GM12878 (cell line): Measurements from ENCODE around the gene HPS3. TPM values are rescaled to one million over a fixed set of nuclear protein-coding genes. Genes with fewer than 3 reads are reported as not detected.

ENCODE experiments used
- ATAC-seq: fragments of 200-7000 bp; cut with Tn5 transposase; 3 replicates; pipeline ENCODE4 v1.9.1; 2020; ENCODE audit warnings: mild to moderate bottlenecking, moderate library complexity
- BruUV-seq: library from RNA; stranded (reverse); fragments of 400-500 nt; replicated peaks from 2 replicates; lab custom pipeline; 2021; lab: Mats Ljungman, UMichigan
- CTCF ChIA-PET: fragments of 300-600 bp; sonication (Branson Sonifier 250); formaldehyde crosslinking; extraction: SDS; loops from one replicate; lab custom pipeline; 2021; ENCODE audit warnings: inconsistent platforms; lab: Yijun Ruan, JAX
- POLR2A ChIA-PET: fragments of 350-600 bp; formaldehyde crosslinking; extraction: SDS; loops from one replicate; lab custom pipeline; 2021; ENCODE audit warnings: inconsistent platforms; lab: Charles Lee
- RAD21 ChIA-PET: fragments of 300-600 bp; sonication (Branson Sonifier 250); formaldehyde crosslinking; loops from one replicate; lab custom pipeline; 2023; ENCODE audit warnings: antibody characterized with exemption; ENCODE audit not compliant: unreplicated experiment; lab: Charles Lee
- SMC1A ChIA-PET: fragments of 300-600 bp; sonication (Branson Sonifier 250); formaldehyde crosslinking; loops from one replicate; lab custom pipeline; 2023; ENCODE audit not compliant: unreplicated experiment, uncharacterized antibody; lab: Charles Lee
- DNase-seq: peaks from one replicate; pipeline ENCODE4 v3.0.0-alpha.2; 2011; ENCODE audit warnings: low read depth, low spot score
- FAIRE-seq: peaks from 3 replicates; lab custom pipeline; 2011; peaks lifted over from hg19 to GRCh38; lab: Jason Lieb, UNC
- H2AFZ ChIP-seq: 2 replicates; pipeline ENCODE4 v1.6.0; 2011; ENCODE audit warnings: low read depth, low read length, control low read depth; ENCODE audit not compliant: control insufficient read depth
- H3K27ac ChIP-seq: 2 replicates; pipeline ENCODE4 v1.5.1; 2011; ENCODE audit warnings: control low read depth; ENCODE audit not compliant: control insufficient read depth, insufficient read depth
- H3K27me3 ChIP-seq, 2 experiments: replicated peaks in 1 of 2; 2 replicates each; pipeline versions ENCODE4 v1.6.0 to v1.6.1; 2011; ENCODE audit warnings: low read length in 1 of 2; ENCODE audit not compliant: control insufficient read depth in 2 of 2, insufficient read depth in 2 of 2
- H3K36me3 ChIP-seq, 2 experiments: 2 replicates each; pipeline ENCODE4 v1.5.1; 2011; ENCODE audit warnings: low read length in 1 of 2; ENCODE audit not compliant: control insufficient read depth in 2 of 2, insufficient read depth in 2 of 2
- H3K4me1 ChIP-seq: 2 replicates; pipeline ENCODE4 v1.6.1; 2011; ENCODE audit warnings: mild to moderate bottlenecking, low read length, moderate library complexity, mixed read lengths; ENCODE audit not compliant: control insufficient read depth, insufficient read depth
- H3K4me2 ChIP-seq: 2 replicates; pipeline ENCODE4 v1.6.0; 2011; ENCODE audit warnings: control low read depth; ENCODE audit not compliant: control insufficient read depth, insufficient read depth
- H3K4me3 ChIP-seq: fragments of 200-600 bp; sonication (generic); 2 replicates; pipeline ENCODE4 v1.5.1; 2016
- H3K79me2 ChIP-seq: 2 replicates; pipeline ENCODE4 v1.6.0; 2011; ENCODE audit warnings: low read length; ENCODE audit not compliant: control insufficient read depth, insufficient read depth
- H3K9ac ChIP-seq: 2 replicates; pipeline ENCODE4 v1.8.0; 2011; ENCODE audit warnings: low read length, control low read depth, mixed read lengths; ENCODE audit not compliant: control insufficient read depth, insufficient read depth
- H3K9me3 ChIP-seq: replicated peaks from 3 replicates; pipeline ENCODE4 v1.5.1; 2011; ENCODE audit warnings: mild to moderate bottlenecking, low read length; ENCODE audit not compliant: control insufficient read depth, insufficient read depth
- H4K20me1 ChIP-seq: 2 replicates; pipeline ENCODE4 v1.6.0; 2011; ENCODE audit not compliant: control insufficient read depth, insufficient read depth
- EED ChIP-seq: sonication (generic); IDR thresholded peaks from 2 replicates; pipeline ENCODE4 v1.6.1; 2016; ENCODE audit warnings: antibody characterized with exemption, low read depth
- HCFC1 ChIP-seq: fragments of 150-350 bp; IDR thresholded peaks from 2 replicates; pipeline ENCODE4 v1.6.1; 2014; ENCODE audit warnings: low read length
- HDGF ChIP-seq: fragments of 450-650 bp; IDR thresholded peaks from 2 replicates; pipeline ENCODE4 v1.6.1; 2016; ENCODE audit warnings: antibody characterized with exemption
- LARP7 ChIP-seq: fragments of 450-650 bp; IDR thresholded peaks from 2 replicates; pipeline ENCODE4 v1.6.1; 2017; ENCODE audit warnings: mild to moderate bottlenecking
- PAX5 ChIP-seq: IDR thresholded peaks from 2 replicates; pipeline ENCODE4 v1.6.1; 2011; ENCODE audit warnings: low read depth, low read length, borderline replicate concordance
- STAT1 ChIP-seq: fragments of 450-650 bp; conservative IDR thresholded peaks from 2 replicates; pipeline ENCODE4 v1.6.1; 2014; ENCODE audit warnings: antibody characterized with exemption, mild to moderate bottlenecking
- YBX1 ChIP-seq: fragments of 450-650 bp; IDR thresholded peaks from 2 replicates; pipeline ENCODE4 v1.6.1; 2016; ENCODE audit warnings: antibody characterized with exemption
- WGBS: methylation state at CpG from one replicate; pipeline ENCODE4 v1.1.6; 2016; ENCODE audit warnings: low lambda C conversion rate; ENCODE audit not compliant: insufficient replicate concordance, insufficient coverage; ENCODE audit errors: missing lambda C conversion rate; 5-methylcytosine and 5-hydroxymethylcytosine counted together
- in situ Hi-C: fragments of 300-500 bp; cut with MboI; formaldehyde crosslinking; loops from 9 replicates; pipeline ENCODE4 v1.14.3; 2018; ENCODE audit warnings: mixed read lengths
- intact Hi-C: fragments of 100-400 bp; cut with micrococcal nuclease; formaldehyde crosslinking; loops from one replicate; pipeline ENCODE4 v1.14.2; 2022; ENCODE audit not compliant: unreplicated experiment
- polyA plus RNA-seq, 11 experiments: library from polyadenylated mRNA; depleted of rRNA in 4 of 11; unstranded in 6 of 11; stranded (reverse) in 5 of 11; fragments of >200 nt; fragmentation: Nextera tagmentation in 4 of 11; fragmentation: Illumina TruSeq in 1 of 11; extraction: Ambion mirVana in 4 of 11; extraction: Trizol in 1 of 11; gene quantifications; 1 replicate in 1 of 11; 2 replicates in 10 of 11; pipeline versions ENCODE4 v1.2.1 to v1.2.3, GENCODE V29; 2011 to 2016; ENCODE audit warnings: inconsistent platforms in 2 of 11, missing spikeins in 2 of 11, low read depth in 1 of 11
- total RNA-seq, 4 experiments: library from RNA; depleted of rRNA in 3 of 4; stranded (reverse); fragments of >200 nt in 3 of 4; fragmentation: Illumina TruSeq in 1 of 4; extraction: Trizol in 1 of 4; gene quantifications; 2 replicates each; pipeline versions ENCODE4 v1.2.1 to v1.2.3, GENCODE V29; 2013 to 2021
- TF ChIP-seq, protein P1 (sequence below): IDR thresholded peaks from 2 replicates; pipeline ENCODE4 v1.6.1; 2012; ENCODE audit warnings: mild to moderate bottlenecking, low read depth, low read length
- TF ChIP-seq, protein P2 (sequence below): IDR thresholded peaks from 2 replicates; pipeline ENCODE4 v1.6.1; 2012; ENCODE audit warnings: improper control_type of control experiment, low read depth, low read length; ENCODE audit not compliant: insufficient replicate concordance

The HPS3 gene
- total and polyA plus RNA-seq, 10 of the 15 experiments (the other 5 are each of a cell fraction or from before 2014, with no cell fraction given), result 2.7 to 26.5 (median 14.8) TPM

DNA sequence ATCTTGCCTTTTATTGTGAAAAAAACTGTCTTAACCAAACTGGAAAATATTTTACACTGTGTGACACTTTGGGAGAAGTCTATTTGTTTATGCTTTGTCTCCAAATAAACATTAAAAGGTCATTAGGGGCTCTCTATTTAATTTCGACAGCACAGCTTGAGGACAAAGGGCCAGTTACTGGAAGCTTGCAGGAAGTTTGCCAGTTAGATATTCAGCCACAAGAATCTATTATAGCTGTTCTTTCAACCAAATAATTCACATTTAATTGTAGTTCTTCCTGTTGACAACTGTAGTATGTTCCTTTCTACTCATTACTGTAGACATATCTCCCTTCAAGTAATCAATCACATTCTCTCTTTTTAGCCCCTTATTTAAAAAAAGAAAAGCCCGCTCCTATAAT, 86.1 kb downstream of the HPS3 start (continued):
- TF ChIP-seq, protein P1, sequence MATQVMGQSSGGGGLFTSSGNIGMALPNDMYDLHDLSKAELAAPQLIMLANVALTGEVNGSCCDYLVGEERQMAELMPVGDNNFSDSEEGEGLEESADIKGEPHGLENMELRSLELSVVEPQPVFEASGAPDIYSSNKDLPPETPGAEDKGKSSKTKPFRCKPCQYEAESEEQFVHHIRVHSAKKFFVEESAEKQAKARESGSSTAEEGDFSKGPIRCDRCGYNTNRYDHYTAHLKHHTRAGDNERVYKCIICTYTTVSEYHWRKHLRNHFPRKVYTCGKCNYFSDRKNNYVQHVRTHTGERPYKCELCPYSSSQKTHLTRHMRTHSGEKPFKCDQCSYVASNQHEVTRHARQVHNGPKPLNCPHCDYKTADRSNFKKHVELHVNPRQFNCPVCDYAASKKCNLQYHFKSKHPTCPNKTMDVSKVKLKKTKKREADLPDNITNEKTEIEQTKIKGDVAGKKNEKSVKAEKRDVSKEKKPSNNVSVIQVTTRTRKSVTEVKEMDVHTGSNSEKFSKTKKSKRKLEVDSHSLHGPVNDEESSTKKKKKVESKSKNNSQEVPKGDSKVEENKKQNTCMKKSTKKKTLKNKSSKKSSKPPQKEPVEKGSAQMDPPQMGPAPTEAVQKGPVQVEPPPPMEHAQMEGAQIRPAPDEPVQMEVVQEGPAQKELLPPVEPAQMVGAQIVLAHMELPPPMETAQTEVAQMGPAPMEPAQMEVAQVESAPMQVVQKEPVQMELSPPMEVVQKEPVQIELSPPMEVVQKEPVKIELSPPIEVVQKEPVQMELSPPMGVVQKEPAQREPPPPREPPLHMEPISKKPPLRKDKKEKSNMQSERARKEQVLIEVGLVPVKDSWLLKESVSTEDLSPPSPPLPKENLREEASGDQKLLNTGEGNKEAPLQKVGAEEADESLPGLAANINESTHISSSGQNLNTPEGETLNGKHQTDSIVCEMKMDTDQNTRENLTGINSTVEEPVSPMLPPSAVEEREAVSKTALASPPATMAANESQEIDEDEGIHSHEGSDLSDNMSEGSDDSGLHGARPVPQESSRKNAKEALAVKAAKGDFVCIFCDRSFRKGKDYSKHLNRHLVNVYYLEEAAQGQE, result no peak
- no peak for TF ChIP-seq YBX1

DNA sequence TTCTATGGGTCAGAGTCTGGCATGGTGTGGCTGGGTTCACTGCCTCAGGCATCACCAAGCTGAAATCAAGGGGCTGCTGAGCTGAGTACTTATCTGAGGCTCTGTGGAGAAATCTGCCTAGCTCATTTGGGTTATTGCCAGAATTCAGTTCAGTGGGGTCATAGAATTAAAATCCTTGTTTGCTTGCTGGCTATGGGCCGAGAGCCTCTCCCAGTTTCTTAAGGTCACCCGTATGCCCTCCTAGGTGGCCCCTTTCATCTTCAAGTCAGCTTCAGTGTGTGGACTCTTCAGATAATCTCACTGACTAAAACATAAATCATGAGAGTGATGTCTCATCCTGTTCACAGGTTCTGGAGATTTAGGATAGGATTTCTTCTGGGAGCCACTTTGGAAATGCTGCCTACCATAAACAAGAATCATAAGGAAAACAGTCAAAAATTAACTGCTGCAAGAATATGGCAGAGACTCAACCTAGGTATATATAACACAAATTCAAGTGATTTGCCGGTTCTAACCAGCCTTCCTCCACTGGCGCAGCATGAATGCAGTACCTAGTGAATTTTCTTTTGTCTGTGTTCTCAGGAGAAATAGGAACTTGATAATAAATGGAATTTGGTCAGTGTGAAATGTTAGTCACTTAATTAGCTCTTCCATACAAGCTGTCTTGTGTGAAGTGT, 86.9 kb downstream of the HPS3 start:
- Histone ChIP-seq H3K9ac (no peak overlapping the region), H3K36me3 (no peaks in the 10 kb centered on the region), H3K27ac (no peak overlapping the region), H3K4me3 (no peak overlapping the region), H4K20me1 (no peaks in the 10 kb centered on the region), H3K4me2 (no peak overlapping the region), H3K9me3 (no peaks in the 10 kb centered on the region), H3K4me1 (no peaks in the 10 kb centered on the region), H3K79me2 (no peaks in the 10 kb centered on the region), H2AFZ (no peak overlapping the region), H3K27me3 (no peaks in the 10 kb centered on the region)
- SMC1A ChIA-PET, result interaction anchor here (1.5 kb wide), 1 partner anchor 11 kb away, joined by 3 read pairs; no protein-coding TSS in a partner anchor
- in situ Hi-C loops (no loop called here), intact Hi-C loops (no loop called here)
- 80% methylated on average over 4 of the region's 4 CpGs for WGBS
- no peak for ATAC-seq
- CTCF ChIA-PET, result interaction anchor here (0.7 to 1.5 kb wide), 4 partner anchors 12 to 132 kb away, joined by 3 to 5 read pairs (median 4); no protein-coding TSS in a partner anchor
- no peak for FAIRE-seq
- BruUV-seq, result no TSS peak
- RAD21 ChIA-PET, result interaction anchor here (0.8 kb wide), 1 partner anchor 269 kb away, joined by 3 read pairs; no protein-coding TSS in a partner anchor
- POLR2A ChIA-PET, result interaction anchor here (1.0 kb wide), 1 partner anchor 41 kb away, joined by 4 read pairs; no protein-coding TSS in a partner anchor
- DNase-seq, result no peak
- TF ChIP-seq HCFC1 (no peak), STAT1 (no peak), HDGF (no peak), EED (no peak), PAX5 (no peak), LARP7 (no peak)
- TF ChIP-seq, protein P1, result no peak
- TF ChIP-seq, protein P2, sequence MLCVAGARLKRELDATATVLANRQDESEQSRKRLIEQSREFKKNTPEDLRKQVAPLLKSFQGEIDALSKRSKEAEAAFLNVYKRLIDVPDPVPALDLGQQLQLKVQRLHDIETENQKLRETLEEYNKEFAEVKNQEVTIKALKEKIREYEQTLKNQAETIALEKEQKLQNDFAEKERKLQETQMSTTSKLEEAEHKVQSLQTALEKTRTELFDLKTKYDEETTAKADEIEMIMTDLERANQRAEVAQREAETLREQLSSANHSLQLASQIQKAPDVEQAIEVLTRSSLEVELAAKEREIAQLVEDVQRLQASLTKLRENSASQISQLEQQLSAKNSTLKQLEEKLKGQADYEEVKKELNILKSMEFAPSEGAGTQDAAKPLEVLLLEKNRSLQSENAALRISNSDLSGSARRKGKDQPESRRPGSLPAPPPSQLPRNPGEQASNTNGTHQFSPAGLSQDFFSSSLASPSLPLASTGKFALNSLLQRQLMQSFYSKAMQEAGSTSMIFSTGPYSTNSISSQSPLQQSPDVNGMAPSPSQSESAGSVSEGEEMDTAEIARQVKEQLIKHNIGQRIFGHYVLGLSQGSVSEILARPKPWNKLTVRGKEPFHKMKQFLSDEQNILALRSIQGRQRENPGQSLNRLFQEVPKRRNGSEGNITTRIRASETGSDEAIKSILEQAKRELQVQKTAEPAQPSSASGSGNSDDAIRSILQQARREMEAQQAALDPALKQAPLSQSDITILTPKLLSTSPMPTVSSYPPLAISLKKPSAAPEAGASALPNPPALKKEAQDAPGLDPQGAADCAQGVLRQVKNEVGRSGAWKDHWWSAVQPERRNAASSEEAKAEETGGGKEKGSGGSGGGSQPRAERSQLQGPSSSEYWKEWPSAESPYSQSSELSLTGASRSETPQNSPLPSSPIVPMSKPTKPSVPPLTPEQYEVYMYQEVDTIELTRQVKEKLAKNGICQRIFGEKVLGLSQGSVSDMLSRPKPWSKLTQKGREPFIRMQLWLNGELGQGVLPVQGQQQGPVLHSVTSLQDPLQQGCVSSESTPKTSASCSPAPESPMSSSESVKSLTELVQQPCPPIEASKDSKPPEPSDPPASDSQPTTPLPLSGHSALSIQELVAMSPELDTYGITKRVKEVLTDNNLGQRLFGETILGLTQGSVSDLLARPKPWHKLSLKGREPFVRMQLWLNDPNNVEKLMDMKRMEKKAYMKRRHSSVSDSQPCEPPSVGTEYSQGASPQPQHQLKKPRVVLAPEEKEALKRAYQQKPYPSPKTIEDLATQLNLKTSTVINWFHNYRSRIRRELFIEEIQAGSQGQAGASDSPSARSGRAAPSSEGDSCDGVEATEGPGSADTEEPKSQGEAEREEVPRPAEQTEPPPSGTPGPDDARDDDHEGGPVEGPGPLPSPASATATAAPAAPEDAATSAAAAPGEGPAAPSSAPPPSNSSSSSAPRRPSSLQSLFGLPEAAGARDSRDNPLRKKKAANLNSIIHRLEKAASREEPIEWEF, result no peak
